SIG-M5 treated with dmso at 0.1 percent for 504 hours (cell line): ENCODE results near the gene TTC39B.
"Not testable (repeated sequence)": the region's sequence is repeated elsewhere in the genome, so short reads cannot be mapped to it uniquely, and the experiment has no call there.

Source experiments
- DNase-seq: peaks from one replicate; lab custom pipeline; 2025; ENCODE audit not compliant: unreplicated experiment; lab: John Stamatoyannopoulos, UW

TTC39B gene

DNA sequence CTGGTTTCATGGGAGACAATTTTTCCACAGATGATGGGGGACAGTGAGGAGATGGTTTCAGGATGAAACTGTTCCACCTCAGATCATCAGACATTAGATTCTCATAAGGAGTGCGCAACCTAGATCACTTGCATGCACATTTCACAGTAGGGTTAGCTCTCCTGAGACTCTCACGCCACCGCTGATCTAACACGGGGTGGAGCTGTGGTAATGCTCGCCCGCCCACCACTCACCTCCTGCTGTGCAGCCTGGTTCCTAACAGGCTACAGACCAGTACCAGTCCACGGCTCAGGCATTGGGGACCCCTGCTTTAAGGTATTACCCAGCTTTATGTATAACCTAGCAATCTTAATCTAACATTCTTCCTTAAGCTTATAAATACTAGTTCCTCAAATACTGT lies 35.6 kb downstream of the TTC39B start:
- DNase-seq, result no peak

DNA sequence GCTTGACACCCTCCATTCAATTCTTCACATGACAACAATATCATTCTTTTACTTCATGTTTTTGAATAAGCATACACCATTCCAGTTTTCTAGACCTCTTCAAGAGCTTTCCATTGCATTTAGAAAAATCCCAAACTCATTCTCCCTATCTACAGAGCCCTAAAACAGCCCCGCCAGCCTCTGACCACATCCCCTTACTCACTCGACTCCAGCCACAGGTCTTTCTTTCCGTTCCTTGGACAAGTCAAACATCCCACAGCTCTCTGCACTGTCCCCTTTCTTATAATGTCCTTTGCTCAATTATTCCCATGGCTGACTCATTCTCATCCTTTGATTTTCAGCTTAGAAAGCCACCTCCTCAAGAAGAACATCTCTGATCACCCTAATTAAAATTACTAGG lies 38.2 kb downstream of the TTC39B start:
- no peak for DNase-seq

DNA sequence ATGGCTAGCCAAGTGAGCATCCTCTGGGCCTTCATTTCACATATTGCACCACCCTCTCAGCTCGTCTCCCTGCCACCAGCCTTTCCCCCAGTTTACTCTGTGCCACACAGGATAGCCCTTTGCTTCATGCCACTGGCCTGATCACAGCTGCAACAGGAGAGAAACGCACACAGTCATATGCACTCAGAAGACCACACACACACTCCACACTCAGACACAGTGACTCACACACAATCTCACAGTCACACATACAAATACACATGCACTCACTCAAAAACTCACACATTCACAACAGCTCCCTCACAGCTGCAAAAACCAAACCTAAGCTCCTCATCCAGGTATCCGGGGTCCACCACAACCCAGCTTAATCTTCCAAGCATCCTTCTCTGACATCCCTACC lies 38.7 kb downstream of the TTC39B start:
- no peak for DNase-seq

DNA sequence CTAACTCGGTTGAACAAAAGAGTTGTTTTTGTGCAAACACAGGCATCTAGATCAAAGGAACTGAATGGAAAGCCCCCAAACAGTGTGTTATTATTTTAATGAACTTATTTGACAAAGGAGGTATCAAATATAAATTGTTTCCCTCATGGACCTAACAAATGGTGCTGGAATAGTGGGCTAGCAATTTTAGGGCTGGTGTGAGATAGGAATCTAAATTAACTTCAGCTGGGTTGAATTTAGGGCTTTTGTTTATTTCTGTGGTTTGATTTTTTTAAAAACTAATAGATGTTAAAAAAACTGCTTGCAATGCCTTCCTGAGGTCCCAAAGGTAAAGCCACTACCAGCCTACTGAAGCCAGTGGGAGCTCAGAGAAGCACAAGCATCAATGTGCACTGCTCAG lies 42.1 kb downstream of the TTC39B start:
- DNase-seq, result no peak

DNA sequence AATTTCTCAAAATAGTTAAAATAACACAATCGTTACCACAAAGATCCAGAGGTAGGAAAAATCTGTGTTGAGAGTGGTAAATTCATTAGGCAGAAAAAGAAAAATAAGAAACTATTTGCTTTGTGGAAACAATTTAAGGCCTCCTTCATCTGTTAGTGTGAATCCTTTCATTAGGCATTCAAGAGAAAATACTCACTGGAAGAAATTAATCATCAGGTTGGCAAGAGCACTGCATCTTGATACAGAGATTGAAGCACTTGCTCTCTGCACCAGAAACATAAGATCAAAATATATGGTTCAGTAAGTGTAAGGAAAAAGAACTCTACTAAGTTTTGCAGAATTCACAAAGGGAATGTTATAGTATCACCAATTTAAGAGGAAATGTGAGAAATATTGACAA lies 44.4 kb downstream of the TTC39B start:
- no peak for DNase-seq

DNA sequence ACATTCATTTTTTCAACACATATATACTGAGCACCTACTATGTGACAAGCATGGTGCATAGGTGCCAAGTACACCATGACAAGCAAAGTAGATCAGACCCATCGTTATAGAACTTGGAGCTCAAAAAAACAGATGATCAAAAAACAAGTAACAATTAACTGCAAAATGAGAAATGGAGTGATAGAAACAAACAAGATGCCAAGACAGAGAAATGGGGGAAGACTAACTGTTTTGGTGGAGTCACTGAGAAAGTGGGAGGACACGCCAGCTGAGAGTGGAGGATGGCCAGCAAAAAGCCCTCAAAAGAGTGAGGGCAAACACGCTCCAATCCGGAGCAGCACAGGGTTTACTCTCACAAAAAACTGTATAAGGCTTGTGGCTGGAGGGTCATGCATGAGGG lies 50.6 kb downstream of the TTC39B start:
- DNase-seq, result no peak

DNA sequence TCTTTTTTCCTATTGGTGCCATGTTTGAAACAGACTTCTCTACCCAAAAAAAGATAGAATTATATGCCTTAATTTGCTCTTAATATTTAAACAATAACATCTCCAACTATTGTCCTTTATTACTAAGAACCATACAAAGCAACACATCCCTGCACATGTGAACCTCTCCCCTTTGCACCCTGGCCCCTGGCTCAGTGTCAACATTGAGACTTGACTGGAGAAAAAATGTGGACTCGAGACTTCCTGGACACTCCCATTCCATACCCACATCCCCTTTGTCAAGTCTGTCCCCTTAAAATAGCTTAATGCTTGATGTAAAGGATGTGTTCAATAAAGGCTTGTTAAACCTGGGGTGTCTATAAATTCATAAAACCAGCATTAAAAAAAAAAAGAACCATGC lies 53.2 kb downstream of the TTC39B start:
- DNase-seq, result no peak

DNA sequence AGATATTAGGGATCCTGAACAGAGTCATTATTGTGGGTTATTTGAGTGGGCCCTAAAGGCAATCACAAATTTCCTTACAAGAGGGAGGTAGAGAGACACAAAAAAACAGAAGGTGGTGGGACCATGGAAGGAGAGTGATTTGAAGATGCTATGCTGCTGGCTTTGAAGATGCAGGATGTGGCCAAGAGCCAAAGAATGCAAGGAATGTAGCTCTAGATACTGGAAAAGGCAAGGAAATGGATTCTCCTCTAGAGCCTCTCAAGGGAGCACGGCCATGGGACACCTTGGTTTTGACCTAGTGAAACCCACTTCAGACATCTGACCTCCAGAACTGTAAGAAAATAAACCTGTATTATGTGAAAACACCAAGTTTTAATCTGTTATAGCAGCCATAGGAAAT lies 53.8 kb downstream of the TTC39B start:
- no peak for DNase-seq

DNA sequence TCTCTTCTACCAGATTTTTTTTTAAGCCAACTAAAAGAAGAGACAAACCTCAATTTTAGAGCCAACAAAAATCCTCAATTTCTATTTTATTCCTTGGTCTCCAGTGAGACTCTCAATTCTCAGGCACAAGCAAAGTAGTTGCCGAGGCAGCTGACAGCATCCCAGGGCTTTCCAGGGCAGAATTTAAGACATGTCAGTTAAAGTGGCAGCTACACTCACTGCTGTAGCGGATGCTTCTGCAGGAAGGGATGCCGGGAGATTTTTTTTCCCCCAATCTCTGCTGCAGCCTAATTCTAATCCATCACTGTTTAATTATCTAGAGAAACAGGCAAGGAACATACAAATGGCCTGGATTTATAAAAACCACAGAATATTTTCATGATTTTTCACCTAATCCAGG lies 57.0 kb downstream of the TTC39B start:
- DNase-seq, result no peak

DNA sequence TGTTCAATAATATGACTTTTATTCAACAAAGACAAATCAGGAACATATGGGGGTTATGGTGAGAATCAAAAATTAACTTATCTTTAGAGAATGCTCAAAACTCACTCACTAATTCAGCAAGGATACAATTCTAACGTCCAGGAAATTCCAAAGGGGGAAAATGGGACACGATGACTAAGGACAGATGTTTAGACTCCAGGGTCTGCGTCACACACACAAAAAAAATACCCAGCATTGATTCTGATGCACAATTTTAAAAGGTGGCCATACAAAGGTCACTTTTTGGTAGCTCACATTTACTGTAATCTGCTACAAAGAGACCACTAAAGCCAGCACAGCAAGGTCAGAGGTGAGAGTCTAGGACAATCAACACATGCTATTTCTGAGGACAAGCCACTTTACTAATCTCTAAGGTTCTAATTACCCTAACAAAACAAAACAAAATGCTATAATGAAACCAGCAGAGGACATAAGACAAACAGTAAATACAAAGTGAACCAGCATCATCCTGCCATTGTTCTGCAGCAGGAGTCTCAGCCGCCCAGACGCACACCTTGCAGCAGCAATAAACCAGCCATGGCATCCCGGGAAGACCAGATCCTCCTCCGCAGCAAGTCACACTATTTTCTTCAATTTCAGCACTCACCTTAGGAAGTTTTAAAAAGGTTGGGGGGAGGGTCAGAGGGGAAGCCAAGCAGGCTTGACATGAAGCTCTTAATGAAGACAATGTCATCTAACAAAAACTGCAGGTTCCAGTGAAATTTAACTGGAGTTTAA lies 57.8 kb downstream of the TTC39B start:
- no peak for DNase-seq

DNA sequence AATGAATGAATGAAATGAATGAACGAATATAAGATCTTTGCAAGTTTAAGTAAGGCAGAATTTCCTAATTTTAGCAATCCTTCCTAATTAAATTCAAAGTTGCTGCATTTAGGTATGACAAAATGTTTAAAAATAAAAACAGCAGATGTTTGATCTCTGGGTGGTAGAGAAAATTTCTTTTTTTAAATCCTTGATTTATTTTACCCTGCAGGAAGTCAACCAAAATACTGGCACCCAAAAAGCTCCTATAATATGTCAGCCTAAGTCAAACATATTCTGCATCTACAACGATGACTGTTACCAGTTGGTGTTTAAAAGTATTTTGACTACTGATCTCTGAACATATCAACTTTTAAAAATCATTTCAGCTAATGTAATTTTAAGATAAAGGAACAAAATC lies 58.4 kb downstream of the TTC39B start:
- no peak for DNase-seq

DNA sequence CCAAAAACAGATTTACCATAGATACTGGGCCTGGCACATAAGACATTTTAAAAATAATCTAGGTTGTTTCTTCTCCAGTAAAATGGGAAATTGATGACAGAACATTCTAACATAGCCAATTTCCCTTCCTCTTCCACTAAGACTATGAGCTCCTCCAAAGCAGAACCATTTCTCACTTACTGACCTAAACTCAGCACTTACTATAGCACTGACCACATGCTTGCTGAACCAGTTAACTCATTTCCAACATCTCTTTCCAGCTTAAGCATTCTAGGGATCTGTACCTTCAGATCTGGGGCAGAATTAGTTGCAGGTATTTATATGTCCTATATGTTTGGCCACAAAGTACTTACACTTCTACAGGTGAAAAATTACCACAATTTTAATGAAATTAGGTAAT lies 58.9 kb downstream of the TTC39B start:
- no peak for DNase-seq

DNA sequence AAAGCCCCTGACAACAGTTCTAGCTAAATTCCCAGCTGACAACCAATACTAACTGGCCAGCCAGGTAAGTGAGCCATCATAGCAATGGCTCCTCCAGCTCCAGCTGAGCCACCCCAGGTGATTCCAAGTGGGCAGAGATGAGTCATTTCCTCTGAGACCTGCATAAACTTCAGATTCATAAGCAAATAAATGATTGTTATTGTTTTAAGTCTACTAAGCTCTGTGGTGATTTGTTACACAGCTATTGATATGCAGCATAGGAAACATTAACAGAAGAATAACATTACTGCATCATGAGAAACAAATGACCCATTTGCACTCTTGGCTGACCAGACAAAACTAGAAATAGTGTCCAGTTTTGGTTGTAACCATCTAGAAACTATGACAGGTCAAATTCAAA lies 60.3 kb downstream of the TTC39B start:
- DNase-seq, result no peak

DNA sequence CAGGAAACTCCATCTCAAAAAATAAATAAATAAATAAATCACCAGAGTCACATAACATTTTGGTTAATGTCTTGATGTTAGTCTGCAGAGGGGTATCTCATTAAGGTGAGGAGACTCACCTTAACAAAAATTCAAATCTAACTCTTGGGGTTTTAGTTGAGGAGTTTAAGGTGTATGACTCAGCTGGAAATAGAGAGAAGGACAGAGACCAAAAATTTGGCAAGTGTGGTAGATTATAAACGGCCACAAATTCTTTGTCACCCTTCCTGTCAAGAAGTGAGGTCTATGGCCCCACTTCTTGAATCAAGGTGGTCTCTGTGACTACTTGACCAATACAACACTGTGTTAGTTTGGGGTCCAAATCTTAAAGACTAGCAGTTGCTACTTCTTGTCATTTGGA lies 60.8 kb downstream of the TTC39B start:
- no peak for DNase-seq

DNA sequence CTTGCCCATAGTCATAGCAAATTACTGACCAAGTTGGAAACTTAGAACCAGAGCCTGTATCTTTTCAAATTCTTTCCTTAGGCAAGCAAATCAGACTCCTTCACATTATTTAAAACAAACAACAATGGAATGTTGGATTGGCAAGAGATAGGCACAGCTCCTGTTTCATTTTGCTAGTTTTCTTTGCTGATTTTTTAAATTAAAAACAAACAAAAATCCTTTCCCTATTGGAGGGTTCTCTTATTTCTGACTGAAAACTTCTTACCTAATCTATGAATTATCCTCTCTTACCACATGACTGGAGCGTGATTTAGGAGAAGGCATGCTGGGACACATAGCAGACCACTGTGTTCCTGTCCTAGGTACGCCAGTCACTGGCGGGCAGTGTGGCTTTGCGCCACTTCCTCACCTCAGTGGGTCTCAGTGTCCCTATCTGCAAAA lies 63.0 kb downstream of the TTC39B start:
- no peak for DNase-seq

DNA sequence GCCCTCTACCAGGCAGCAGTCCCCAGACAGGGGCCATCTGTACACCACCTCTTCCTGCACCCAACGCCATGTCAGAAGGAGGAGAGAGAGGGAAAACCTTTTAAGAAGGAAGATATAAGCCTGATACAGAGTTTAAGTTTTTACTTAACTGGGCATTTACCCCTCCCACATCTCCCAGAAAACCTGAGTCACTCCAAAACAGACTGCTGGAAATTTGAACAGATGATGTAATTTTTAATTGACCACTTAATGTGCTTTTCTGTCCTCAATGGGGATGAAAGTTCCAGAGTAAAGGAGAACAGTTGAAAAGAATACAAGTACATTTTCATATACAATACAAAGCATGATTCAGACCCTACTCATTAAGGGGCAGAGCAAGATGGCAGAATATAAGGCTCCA lies 63.9 kb downstream of the TTC39B start:
- DNase-seq, result no peak

DNA sequence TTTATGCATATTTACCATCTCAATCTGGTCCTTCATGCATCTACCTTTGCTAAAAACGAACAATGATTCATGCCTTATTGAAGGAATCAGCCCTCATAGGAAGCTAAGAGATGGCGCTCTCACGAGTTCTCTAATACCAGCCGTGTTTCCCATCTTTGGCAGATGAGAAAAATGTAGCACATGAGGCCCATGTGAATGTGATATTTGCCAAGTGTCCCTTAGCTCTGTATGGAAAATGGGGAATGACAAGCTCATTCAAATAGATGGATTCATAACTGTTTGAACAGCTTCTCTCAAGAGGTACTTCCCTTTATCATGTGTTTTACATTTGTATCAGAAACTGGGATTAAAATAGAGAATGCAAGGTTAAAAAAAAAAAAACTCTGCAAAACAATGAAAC lies 66.1 kb downstream of the TTC39B start:
- no peak for DNase-seq

DNA sequence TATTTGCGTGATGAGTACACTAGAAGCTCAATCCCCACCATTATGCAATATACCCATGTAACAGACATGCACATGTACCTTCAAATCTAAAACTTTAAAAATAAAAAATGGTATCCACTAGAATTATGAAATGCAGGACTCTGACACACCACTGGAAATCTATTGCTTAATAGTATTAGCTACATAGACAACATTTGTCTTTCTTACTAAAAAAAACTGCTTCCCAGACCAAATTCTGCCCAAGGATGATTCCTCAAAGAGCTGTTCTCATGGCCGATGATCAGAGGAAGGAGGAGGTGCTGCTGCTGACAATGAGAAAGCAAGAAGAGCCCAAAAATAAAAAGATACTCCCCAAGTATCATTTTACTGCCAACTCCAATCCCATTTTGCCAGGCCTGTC lies 67.2 kb downstream of the TTC39B start:
- no peak for DNase-seq

DNA sequence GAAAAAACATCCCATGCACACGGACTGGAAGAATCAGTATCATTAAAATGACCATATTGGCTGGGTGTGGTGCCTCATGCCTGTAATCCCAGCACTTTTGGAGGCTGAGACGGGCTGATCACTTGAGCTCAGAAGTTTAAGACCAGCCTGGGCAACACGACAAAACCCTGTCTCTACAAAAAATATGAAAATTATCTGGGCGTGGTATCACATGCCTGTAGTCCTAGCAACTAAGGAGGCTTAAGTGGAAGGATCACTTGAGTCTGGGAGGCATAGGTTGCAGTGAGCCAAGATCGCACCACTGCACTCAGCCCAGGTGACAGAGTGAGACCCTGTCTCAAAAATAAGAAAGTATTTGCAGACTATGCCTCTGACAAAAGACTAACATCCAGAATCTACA lies 68.4 kb downstream of the TTC39B start:
- no peak for DNase-seq

DNA sequence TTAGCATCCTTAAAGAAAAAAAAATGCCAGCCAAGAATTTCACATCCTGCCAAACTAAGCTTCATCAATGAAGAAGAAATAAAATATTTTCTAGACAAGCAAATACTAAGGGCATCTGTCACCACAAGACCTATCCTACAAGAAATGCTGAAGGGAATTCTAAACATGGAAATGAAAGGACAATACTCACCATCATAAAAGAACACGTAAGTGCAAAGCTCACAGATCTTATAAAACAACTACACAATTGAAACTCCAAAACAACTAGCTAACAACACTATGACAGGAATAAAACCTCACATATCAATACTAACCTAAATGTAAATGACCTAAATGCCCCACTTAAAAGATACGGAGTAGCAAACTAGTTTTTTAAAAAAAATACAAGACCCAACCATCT lies 71.4 kb downstream of the TTC39B start:
- no peak for DNase-seq

DNA sequence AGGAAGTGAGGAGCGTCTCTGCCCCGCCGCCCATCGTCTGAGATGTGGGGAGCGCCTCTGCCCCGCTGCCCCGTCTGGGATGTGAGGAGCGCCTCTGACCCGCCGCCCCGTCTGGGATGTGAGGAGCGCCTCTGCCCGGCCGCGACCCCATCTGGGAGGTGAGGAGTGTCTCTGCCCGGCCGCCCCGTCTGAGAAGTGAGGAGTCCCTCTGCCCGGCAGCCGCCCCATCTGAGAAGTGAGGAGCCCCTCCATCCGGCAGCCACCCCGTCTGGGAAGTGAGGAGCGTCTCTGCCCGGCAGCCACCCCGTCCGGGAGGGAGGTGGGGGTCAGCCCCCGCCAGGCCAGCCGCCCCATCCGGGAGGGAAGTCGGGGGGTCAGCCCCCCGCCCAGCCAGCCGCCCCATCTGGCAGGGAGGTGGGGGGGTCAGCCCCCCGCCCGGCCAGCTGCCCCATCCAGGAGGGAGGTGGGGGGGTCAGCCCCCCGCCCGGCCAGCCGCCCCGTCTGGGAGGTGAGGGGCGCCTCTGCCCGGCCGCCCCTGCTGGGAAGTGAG lies 73.0 kb downstream of the TTC39B start:
- DNase-seq, result not testable (repeated sequence)

DNA sequence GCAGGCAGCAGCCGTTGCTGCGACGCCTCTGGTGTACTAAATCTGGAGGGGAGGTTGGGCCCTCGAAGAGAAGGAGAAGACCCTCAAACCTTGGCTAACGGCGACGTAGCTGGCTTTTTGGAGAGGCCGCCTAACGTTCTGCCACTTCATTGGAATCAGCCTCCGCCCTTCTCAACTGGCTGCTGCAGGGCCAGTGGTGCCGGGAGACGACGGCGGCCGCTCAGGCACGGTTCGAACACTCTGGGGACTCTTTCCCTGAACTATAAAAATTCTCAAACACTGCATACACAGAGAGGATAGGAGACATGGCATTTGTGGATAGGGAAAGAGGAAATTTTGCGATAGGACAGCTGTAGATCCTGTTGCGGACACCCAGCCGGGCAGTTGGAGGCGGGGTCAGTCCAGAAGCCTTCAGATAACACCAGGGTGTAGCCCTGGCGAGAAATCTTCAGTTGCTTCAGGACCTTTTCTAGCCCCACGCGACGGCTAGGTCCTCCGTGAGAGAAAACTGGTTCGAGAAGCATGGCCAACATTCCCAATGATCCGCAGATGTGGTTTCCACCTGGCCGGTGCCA lies 74.2 kb downstream of the TTC39B start:
- DNase-seq, result not testable (repeated sequence)
